HUDEP-2 (cell line): ENCODE measurements around the gene B3GNT9.
"Not testable (repeated sequence)": the region's sequence is repeated elsewhere in the genome, so short reads cannot be mapped to it uniquely, and the experiment has no call there.

Experiments used
- DNase-seq, 76 experiments: peaks; one replicate each; lab custom pipeline; 2025; ENCODE audit not compliant: unreplicated experiment in 76 of 76; lab: John Stamatoyannopoulos, UW

B3GNT9 gene

DNA sequence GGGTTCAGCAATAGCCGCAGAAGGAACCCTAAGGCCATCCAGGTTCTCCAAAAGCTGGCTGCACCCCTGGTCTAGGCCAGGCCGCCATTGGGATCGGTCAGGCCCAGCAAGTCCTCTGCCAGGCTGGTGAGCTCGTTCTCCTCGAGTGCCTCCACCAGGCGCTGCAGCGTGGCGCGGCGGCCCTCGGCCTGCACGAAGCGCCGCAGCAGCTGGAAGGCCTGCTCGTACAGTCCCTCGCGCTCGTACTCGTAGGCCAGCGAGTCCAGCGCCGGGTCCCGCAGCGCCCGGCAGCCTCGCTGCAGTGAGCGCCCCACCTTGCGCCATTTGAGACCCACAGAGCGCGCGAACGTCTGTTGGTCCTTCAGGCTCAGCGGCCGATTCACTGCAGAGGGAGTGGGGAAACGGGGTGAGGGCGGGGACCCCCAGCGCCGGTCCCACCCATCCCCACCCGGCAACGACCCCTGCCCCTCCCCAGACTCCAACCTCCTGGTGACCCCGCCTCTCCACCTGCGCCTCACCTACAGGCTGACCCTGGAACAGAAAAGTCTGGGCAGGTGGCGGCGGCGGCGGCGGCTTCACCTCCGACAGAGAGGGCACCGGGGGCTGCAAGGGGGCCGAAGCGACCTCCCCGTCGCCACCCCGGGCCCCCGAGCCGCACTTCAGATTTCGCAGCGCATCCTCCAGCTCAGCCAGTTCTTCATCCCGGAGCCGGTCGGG lies 3.9 kb upstream of the B3GNT9 start:
- DNase-seq: no peak

DNA sequence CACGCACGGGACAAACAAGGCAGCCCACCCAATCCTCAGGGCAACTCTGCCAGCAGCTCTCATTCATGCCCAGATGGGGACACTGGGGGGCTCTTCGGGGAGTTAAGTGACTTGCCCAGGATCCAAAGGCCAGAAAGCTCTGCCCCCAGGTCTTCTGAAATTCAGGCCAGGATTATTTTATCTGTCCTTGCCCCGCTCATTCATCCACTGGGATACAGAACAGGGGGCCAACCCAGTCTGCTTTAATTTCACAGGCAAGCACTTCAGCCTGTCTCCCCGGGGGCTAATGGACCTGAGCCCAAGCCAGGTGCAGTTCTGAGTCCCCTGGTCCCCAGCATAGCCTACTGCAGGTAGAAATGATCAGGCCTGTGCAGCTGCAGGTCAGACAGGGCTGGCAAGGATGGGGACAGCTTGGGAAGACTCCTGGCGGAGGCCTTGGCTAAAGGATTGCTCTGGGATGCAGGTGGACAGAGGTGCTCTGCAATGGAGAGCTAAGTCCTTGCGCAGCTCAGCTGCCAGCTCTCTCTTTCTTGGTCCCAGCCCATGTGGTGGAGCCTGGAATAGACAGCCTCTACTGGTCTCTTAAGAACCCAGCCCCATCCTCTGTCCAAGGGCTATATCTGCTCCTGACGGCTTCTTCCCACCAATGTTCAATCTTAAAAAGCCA lies 766 bp upstream of the B3GNT9 start:
- DNase-seq: peak in 1 of 76 experiments; percentile 7

DNA sequence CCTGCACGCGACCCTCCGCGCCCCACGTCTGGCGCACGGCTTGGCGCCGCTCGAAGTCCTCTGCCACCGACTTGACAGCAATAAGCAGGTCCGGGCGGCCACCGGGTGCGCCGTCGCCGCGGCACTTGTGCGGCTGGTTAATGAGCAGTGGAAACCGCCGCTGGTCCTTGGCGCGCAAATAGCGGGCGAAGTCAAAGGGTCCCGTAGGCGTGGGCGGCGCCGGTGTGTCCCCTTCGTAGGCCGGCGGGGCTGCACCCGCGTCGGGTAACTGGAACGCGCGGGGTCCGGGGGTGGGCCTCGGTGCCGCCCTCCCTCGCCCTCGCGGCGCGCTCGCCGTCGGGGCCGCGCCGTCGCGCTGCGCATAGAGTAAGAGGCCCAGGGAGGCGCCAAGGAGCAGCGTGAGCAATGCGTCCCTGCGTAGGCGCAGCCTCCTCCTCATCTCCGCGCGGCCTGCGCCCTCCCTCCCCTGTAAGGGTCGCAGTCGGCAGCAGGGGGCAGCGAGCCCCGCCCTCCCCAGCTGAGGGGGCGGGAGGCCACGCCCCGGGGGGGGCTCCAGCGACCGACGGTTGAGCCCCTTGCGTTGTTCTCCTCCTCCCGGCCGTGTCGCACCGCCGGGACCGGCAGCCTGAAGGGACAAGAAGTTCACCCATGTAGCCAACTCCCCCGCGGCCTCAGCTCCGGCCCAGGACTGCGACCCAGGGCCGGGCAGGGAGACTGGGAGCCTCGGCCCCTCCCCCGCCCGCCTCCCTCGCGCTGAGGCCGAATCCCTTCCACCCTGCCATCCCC lies 558 bp downstream of the B3GNT9 start:
- DNase-seq: peak in 14 of 76 experiments; percentile 4 to 47 (median 14)

DNA sequence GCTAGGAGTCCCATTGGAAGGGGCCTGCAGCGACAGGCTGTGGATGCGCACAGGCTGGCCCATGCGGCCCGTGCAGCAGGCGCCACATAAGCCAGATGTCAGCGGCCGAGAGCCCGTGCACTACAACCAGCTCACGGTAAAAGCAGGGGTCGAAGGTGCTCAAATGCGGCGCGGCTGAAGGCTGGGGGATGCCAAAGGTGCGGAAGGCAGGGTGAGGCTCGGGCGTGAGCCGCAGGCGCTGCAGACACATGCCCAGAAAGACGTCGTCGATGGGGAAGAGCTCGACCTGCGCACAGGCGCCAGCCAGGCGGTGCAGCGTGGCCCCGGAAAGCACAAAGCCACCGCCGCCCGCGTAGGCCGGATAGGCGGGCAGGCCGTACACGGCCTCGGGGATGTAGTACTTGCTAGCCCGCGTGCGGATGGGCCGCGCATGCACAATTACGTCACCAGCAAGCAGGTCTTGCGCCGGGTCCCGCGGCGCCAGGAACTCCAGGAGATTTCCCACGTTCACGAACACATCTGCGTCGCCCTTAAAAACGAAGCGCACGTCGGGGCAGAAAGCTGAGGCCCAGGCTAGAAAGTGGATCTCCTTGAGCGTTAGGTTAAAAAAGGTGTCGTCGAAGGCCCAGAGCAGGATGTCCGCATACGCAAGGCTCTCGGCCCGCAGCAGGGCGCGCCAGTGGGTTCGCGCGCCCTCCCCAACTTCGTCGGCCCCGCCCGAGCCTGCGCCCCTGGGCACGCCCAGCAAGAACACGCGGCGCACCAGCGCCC lies 1.3 kb downstream of the B3GNT9 start:
- no peak for DNase-seq

DNA sequence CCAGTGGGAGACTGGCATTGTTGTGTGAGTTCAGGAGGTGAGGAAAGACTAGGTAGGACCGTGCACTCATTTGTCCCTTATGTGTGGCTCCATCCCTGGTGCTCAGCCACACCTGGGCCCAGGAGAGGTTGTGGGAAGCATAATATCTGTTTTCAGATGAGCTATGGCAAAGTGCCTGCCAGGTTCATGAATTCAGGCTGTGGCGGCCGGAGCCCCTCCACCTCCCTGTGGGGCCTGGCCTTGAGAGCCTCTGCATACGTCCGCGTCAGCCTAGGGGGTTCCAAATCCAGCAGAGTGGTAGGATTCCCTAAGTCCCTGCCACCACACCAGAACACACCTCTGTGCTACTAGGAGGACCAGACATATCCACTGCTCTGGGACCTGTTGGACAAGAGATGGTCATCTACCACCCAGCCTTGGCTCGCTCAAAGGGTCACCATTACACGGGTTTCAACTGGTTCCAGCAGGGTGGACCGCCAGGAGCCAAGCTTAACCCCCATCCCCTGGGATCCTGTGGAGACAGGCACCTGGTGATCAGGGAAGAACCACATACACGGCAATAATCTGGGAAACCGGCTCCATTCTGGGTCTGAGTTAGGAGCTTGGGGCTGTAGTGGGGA lies 2.0 kb downstream of the B3GNT9 start:
- no peak for DNase-seq

DNA sequence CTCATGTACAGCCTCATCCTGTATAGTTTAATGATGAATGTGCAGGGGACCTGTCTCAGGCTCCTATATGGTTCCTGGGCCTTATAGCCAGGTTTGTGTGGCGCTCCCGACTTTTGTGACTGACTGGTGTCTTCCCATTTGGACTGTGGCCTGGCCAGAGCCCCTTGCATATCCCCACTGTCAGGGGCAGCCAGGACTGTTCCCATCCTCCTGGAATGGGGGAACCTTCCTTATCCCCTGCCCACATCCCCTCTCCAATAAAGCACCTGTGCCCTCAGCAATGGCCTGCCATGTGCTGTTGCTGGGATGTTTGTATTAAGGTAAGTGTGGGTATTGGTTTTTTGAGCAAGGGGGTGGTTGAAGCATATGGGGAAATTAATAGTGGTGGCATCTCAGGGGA lies 2.6 kb downstream of the B3GNT9 start:
- no peak for DNase-seq

DNA sequence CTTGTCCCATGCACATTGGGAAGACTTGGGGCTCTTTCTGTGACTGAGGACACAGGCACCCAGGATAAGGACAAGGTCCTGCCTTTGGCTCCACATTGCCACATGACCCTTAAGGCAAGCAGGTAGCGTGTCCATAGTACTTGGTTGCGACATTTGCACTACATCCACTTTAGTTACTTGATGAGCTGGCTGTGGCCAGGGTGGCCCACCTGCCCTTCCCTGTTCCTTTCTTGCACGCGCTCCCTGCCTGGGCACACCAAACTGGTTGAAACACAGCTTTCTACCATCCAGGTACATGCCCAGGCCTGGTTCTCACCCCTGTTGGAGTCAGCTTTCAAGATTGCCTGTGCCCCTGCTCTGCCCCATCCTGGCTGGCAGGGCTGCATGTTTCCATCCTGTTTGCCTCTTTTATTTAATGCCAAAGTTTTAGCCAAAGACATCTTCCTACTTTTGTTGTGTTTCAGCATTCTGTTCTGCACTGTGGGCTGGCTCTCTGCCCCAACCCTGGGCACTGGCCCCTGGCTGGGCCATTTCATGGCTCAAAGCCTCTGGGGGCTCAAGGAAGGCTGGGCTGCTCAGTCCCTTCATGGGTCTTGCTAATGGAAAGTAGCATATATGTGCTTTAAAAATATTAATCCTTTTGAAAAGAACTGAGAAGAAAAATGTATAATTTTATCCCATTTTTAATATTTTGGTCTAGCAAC lies 3.2 kb downstream of the B3GNT9 start:
- no peak for DNase-seq

DNA sequence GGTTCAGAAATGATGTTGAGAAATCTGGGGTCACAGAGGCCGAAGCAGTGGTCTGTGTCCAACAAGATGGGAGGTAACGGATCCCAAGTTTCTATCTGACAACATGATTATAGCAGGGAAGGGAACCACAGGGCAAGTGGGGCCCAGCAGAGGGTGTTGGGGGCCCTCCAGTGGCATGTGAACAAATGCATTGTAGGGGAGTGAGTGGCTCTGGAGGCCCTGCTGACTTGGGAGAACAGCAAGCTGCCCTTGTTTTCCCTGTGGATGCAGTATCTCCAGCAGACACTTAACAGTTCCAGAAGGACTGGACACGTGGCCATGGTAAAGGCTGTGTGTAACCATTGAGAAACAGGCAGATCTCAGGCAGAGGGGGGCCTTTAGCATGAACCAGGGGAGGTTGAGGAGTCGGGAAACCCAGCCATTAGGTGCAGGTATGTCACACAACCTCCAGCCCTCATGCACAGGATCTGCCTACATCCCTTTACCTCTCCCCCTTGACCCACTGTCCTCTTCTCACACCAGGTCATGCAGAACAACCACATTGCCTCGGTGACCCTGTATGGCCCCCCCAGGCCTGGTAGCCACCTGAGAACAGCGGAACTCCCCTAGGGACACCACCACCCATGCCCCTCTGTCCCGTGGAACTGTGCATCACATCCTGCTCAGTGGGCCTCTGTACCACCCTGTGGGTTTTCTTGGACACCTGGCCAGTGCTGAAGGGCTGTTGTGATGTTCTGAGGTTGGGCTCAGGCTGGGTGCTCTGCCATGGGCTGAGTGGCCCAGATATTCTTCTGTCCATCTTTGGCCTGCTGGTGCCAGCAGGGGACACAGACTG lies 4.1 kb downstream of the B3GNT9 start:
- no peak for DNase-seq

DNA sequence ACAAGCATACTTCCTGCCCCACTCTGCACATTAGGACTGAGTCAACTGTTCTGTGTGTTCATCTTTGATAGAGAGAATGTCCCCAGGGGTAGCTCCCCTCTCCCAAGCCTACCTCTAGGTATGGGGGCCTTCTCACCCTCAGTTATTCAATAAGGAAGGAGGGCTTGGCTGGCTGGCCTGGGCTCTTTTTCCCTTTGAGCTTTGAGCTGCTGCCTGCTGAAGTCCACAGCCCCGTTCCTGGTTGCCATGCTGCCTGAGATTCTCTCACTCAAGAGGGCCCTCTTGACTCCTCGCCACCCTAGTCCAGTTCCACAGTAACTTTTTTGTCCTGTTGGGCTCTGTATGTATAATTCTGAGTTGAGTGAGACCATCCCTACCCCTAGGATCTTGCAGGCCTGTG lies 5.1 kb downstream of the B3GNT9 start:
- no peak for DNase-seq

DNA sequence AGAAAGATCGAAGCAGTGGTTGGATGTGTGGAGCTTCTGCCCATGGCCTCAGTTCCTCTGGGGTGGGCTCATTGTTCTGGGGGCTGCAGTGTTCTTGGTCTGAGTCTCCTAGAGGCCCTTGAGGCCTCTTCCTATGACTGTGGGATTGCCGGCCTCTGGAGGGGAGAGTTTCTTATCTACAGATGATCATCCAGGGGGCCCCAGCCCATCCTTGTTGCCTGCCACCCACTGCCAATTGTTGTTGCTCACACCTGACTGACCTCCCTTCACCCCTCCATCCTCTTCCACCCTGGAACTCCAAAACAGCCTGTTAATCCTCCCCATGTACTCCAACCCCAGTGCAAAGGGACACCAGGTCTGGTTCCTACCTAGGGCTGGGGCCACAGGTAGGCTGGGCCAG lies 5.9 kb downstream of the B3GNT9 start:
- no peak for DNase-seq

DNA sequence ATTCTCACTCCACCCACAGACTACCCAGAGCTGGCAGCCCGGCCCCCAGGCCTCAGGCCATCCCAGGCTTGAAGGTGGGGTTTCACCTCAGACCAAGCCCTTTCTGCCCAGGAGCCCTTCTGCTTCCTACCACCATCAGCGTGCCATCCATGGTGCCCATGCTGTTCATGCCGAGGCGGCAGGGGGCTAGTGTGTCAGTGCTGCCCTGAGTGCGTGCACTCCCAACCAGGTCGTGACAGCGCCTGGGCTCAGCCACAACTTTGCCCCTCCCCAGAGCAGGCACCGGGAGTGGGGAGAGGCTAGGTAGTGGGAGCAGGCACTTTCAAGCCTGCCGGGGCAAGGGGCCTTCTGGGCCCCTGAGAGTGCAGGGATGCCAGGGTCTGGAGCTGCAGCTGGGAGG lies 8.5 kb downstream of the B3GNT9 start:
- DNase-seq: no peak

DNA sequence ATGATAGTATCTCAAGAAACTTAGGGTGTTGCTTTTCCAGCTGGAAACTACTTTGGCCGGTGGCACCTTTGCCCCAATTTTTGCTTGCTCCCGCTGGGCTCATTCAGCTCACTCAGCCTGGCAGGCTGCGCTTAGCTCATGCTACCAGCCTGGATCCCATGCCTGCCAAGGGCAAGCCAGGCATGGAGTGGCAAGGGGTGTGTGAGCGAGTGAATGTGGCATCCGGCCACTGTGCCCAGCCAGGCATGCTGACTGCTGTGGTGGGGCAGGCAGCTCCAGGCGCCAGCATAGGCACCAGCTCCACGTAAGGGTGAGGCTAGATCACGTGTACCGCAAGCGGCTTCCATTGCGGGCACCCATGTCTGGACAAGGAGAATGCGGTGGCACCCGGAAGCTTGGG lies 9.4 kb downstream of the B3GNT9 start:
- DNase-seq: no peak

DNA sequence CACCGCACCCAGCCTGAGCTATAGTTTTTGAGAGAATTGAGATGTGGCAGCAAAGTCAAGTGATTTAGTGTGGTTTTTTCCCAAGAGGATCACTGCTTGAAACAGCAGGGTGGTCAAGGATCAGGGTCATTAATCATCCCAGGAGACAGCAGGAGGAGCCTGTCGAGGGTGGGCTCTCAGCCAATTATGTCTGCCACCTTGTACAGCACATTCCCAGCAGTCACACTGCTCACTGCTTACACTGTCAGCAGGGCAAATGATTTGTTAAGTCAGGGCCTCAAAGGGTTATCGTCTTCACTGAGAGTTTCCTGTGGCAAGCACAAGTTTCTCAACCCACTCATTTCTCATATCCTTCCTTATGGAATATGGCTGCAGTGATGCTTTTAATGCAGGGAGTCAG lies 13.2 kb downstream of the B3GNT9 start:
- no peak for DNase-seq

DNA sequence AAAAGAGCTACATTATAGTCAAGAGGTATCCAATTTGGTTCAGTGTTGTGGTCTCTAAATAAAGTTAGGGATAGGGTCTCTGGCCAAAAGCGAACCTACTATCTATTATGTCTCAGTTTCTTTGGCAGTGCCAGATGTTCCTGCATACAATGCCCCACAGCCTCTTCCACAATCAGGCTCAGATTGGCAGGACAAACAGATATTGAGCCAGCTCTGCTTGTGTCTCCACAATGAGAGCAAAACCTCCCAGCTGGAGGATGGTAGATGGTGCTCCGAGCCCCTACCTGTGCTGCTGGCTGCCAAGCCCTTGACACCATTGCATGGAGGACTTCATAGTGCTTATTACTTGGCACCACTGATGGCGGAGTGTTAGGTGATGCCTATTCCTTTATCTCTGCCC lies 21.4 kb downstream of the B3GNT9 start:
- no peak for DNase-seq

DNA sequence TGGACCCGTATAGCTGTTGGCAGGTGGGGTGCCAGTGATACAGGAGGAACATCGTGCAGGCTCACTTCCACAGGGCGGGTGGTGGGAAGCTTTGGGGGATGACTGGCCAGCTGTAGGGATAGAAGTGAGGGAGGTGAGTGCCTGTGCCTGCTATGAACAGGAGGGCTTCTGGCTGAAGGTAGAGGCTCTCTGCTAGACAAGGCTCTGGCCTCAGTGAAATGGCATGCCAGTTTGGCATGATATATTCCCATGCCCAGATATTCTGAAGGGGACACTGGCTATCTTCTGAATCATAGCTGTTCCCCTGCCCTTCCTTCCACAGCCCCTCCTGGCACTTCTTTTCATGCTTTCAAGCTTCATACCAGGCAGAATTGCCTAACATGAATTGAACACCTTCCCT lies 21.9 kb downstream of the B3GNT9 start:
- DNase-seq: no peak

DNA sequence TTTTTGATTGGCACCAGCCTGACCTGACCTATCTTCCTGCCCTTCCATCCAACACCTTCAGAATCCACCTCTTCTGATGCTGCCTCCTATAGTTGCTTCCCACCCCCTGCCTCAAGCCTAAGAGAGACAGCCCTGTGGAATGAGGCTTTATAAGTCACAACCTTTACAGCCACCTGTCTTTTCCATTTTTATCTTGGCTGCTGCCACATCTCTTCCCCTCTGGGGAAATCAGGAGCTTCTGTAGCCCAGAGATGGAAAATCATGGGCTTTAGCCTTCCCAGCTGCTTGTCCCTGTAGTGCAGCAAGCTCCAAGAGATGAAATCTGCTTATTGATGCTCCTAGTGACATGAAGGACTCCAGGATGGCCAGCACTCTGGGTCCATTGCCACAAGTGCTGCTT lies 22.4 kb downstream of the B3GNT9 start:
- DNase-seq: no peak

DNA sequence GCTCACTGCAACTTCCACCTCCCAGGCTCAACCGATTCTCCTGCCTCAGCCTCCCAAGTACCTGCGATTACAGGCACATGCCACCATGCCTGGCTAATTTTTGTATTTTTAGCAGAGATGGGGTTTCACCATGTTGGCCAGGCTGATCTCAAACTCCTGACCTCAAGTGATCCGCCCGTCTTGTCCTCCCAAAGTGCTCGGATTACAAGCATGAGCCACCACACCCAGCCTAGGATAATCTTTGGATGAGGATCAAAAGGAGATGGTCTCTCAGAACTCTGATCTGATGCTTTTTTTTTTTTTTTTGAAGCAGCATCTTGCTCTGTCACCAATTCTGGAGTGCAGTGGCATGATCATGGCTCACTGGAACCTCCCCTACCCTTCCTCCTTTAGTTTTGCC lies 28.0 kb downstream of the B3GNT9 start:
- DNase-seq: not testable (repeated sequence)

DNA sequence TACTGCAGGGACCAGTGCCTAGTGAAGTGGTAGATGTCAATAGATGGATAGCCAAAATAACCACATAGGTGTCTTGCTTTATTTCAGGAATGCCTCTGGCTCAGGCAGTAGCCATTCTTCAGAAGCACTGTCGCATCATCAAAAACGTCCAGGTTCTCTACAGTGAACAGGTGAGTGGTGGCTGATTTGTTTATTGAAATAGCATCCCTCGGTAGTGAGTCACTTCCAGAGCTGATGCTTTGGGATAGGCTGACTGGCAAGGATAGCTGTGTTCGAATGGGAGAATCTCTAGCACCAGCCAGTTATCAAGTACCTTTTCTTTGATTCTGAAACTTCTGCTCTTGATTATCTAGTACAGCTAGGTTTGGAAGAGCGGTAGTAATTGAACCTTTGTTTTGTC lies 30.8 kb downstream of the B3GNT9 start:
- DNase-seq: no peak

DNA sequence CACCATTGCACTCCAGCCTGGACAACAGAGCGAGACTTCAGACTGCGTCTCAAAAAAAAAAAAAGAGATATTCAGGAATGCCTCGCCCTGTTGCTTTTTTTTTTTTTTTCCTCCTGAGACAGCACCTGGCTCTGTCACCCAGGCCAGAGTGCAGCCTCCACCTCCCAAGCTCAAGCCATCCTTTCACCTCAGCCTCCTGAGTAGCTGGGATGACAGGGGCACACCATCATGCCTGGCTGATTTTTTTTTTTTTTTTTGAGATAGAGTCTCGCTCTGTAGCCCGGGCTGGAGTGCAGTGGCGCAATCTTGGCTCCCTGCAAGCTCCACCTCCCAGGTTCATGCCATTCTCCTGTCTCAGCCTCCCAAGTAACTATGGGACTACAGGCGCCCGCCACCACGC lies 33.1 kb downstream of the B3GNT9 start:
- no peak for DNase-seq
